ENCODE data around the gene HUNK.

GRCh38 chr21:31928656-31929055 lies 55.8 kb downstream of the HUNK start:
- TF ChIP-seq CTCF (conservative IDR thresholded peaks at IDR 0.05) (no peak), EZH2 (IDR thresholded peaks at IDR 0.05; ENCODE audit: low read depth) (no peak)

Data from PC-9 (cell line).